ENCODE results near the gene WDR86. TPM values are rescaled to one million over a fixed set of nuclear protein-coding genes. Genes with fewer than 3 reads are reported as not detected.

WDR86 gene, protein sequence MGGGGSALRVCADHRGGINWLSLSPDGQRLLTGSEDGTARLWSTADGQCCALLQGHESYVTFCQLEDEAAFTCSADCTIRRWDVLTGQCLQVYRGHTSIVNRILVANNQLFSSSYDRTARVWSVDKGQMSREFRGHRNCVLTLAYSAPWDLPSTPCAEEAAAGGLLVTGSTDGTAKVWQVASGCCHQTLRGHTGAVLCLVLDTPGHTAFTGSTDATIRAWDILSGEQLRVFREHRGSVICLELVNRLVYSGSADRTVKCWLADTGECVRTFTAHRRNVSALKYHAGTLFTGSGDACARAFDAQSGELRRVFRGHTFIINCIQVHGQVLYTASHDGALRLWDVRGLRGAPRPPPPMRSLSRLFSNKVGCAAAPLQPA
- 10 to 100 TPM in 2 of 3 donors, 1 to 10 TPM in 1; 1.3 to 20.0 (median 13.6) TPM for polyA plus RNA-seq

DNA sequence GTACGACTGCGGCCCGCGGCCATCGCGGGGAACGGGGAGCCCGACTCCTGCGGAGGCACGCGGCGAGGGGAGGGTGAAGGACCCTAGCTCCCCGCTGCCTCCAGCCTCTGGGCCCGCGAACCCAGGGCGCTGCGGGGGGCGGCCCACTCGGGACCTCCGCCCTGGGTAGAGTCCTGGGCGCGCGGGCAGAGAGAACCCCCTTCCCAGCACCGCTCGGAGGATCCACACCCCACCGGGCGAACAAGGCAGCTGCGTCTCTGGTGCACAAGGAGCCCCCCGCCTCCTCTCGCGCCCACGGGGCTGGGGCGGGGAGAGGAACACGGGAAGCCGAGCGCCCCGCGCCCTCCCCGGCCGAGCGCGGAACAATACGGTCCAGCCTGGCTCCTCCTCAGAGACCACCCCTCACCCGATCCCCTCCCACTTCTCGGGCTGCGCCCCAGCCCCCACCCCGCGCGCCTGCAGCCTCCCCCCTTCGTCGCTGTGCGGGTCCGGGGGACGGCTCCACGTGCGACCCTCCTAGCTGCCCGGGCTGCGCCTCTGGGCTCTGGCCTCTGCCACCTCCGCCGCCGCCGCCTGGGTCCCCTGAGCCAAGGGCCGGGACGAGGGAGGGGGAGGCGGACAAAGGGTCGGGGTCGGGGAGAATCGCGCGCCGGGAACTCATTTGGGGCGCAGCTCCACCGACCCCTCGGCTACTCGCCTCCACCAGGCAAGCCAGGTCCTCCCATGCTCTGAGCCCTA lies at the start of gene WDR86:
TSS of gene WDR86 (minus strand) at position 372 of the 738 bp plus-strand sequence. CDS start 449 bp downstream, outside the sequence.
- no peak within 1 kb of the TSS for H3K27ac ChIP-seq (ENCODE audit: low read depth, low read length)
- WGBS, 3 donors = 1% methylated on average over 51 to 75 of the region's 75 CpGs

- 95 to 99% (median 97%) methylated on average over 6 of the region's 6 CpGs for WGBS, 3 donors
- H3K27ac ChIP-seq (ENCODE audit: low read depth, low read length) = no peak overlapping the region
These were observed 47.7 kb upstream of the WDR86 start for GRCh38 chr7:151457534-151457933.

DNA sequence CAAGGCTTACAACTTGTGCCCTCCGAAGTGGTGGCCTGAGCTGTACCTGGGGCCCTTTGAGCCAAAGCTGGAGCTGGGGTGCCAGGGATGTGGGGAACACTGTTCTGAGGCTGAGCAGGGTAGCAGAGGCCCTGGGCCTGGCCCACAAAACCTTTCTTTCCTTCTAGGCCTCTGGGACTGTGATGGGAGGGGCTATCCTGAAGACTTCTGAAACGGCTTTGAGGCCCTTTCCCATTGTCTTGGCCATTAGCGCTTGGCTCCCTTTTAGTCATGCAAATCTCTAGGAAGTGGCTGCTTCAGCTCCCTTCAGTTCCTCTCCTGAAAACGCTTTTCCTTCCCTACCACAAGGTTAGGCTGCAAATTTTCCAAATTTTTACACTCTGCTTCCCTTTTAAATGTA lies 46.9 kb upstream of the WDR86 start:
- WGBS, 3 donors = 68 to 89% (median 74%) methylated on average over 4 of the region's 4 CpGs
- no peak overlapping the region for H3K27ac ChIP-seq (ENCODE audit: low read depth, low read length)

DNA sequence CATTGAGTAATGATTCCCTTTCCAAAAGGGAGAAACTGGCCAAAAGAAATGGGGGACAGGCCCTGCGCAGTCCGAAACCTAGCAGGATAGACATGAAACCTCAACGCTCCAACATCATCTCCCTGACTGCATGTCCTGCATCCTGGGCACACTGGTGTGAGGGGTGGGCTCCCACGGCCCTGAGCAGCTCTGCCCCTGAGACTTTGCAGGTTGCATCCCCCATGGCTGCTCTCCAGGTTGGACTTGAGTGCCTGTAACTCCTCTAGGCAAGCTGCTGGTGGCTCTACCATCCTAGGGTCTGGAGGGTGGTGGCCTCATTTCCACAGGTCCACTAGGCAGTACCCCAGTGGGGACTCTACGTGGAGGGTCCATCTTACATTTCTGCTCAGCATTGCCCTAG lies 46.4 kb upstream of the WDR86 start:
- H3K27ac ChIP-seq (ENCODE audit: low read depth, low read length) = no peak overlapping the region
- 95 to 100% (median 98%) methylated on average over 5 of the region's 5 CpGs for WGBS, 3 donors

GRCh38 chr7:151455690-151456089 lies 45.9 kb upstream of the WDR86 start:
- 83 to 90% (median 87%) methylated on average over 4 of the region's 4 CpGs for WGBS, 3 donors
- no peak overlapping the region for H3K27ac ChIP-seq (ENCODE audit: low read depth, low read length)

GRCh38 chr7:151454932-151455530 lies 45.2 kb upstream of the WDR86 start:
- no peak overlapping the region for H3K27ac ChIP-seq (ENCODE audit: low read depth, low read length)
- 91 to 95% (median 94%) methylated on average over 15 of the region's 15 CpGs for WGBS, 3 donors

GRCh38 chr7:151454305-151454704 lies 44.5 kb upstream of the WDR86 start:
- H3K27ac ChIP-seq (ENCODE audit: low read depth, low read length) = no peak overlapping the region

DNA sequence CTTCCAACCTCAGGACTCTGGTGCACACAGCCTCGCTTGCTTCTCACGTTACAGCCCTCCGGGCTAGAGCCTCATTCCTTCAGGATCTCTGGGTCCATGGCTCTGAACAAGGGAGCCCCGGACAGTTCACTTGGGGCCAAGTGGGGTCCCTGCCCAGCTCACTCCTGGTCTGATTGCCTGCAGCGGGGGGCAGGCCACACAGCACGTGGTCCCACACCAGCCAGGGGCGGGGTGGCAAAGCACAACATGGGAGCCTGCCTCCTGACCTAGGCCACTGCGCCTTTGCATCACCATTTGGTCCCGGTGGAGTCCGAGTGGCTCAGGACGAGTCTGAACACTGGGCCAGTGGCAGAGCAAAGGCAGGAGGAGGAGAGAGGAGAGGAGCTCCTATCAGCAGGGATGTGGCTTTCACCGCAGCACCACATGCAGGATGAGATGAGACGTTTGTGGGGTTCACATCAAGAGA lies 43.5 kb upstream of the WDR86 start:
- WGBS, 3 donors = 81 to 86% (median 85%) methylated on average over 13 of the region's 13 CpGs
- H3K27ac ChIP-seq (ENCODE audit: low read depth, low read length) = no peak overlapping the region

More at GRCh38 chr7:151454305-151454704, 44.5 kb upstream of the WDR86 start:
- 91 to 93% (median 92%) methylated on average over 14 of the region's 14 CpGs for WGBS, 3 donors

- WGBS, 3 donors = 87 to 88% (median 88%) methylated on average over 13 to 15 of the region's 15 CpGs
- H3K27ac ChIP-seq (ENCODE audit: low read depth, low read length) = no peak overlapping the region
These were observed 43.0 kb upstream of the WDR86 start for GRCh38 chr7:151452680-151453325.

DNA sequence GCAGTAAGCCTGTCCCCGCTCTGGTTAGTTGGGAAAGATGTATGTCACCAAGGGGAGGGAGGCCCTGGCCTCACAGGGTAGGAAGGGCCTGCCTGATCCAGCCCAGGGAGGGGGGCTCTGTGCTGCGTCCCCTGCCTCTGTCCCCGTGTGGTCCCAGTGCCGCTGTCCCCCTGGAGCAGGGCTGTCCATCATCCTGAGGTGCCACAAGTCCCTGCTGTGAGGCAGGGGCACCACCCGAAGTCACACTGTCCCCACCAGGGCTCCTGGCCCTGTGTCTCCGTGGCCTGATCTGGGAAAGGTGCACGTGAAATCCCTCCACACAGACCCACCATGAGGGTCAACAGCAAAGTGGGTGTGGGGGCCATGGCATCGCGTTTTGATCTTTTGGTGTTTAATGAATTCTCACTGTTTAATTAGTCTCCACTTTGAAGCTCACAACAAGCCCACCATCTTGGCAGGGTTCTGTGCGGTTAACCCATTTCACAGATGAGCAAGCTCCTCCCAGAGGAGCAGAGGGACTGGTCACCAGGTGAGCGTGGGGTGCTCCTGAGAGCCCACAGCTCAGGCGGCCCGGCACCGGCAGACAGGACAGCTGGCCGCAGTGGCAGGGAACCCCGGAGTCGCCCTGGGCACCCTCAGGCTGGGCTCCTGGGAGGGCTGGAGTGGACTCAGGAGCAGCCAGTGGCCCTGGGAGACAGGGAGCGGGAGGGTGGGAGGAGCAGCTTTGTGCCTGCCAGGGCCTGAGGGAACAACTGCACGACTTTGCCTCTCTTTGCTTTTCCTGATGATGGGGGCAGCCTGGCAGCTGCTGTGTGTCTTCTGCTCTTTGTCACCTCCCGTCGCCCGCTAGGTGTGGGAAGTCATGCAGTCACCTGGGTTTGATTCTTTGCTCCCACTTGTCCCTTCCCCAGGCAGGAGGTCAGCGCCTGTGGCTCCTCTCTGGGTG lies 42.1 kb upstream of the WDR86 start:
- WGBS, 3 donors = 83 to 89% (median 88%) methylated on average over 23 of the region's 23 CpGs
- H3K27ac ChIP-seq (ENCODE audit: low read depth, low read length) = no peak overlapping the region

GRCh38 chr7:151451156-151451555 lies 41.3 kb upstream of the WDR86 start:
- WGBS, 3 donors = 85 to 88% (median 88%) methylated on average over 5 of the region's 5 CpGs
- H3K27ac ChIP-seq (ENCODE audit: low read depth, low read length) = no peak overlapping the region

DNA sequence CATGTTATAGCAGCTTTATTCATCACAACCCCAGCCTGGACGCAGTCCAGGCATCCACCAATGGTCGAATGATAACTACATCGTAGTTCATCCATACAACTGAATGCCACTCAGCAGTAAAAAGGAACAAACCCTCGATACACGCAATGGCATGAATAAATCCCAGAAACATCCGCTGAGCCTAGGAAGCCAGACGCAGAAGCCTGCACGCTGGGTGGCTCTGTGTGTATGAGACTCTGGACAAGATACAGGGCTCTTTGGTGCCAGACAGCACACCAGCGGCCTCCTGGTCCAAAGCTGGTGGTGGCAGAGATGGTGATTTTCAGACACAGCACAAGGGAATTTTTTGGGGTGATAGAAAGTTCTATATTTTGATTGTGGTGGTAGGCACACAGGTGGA lies 40.2 kb upstream of the WDR86 start:
- WGBS, 3 donors = 80 to 90% (median 90%) methylated on average over 9 of the region's 9 CpGs
- H3K27ac ChIP-seq (ENCODE audit: low read depth, low read length) = no peak overlapping the region

GRCh38 chr7:151448261-151449252 lies 38.7 kb upstream of the WDR86 start:
- H3K27ac ChIP-seq (ENCODE audit: low read depth, low read length) = no peak overlapping the region
- 3 to 6% (median 4%) methylated on average over 59 to 61 of the region's 61 CpGs for WGBS, 3 donors

- 54 to 63% (median 60%) methylated on average over 26 of the region's 26 CpGs for WGBS, 3 donors
- no peak overlapping the region for H3K27ac ChIP-seq (ENCODE audit: low read depth, low read length)
These were observed 38.0 kb upstream of the WDR86 start for GRCh38 chr7:151447901-151448260.

DNA sequence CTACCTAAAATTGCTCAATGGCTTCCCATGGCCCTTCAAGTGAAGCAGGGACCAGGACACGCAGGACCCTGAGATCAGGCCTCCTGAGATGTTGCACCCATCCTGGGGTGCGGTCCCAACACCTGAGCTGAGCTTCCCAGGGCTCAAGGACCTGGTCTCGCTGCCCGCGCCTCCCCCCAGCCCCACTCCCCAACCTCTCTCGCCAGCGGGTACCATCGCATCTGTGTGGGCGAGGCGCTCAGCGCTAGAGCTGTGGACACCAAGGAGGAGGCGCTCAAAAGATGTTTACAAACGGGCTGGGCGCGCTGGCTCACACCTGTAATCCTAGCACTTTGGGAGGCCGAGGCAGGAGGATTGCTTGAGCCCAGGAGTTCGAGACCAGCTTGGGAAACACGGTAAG lies 37.5 kb upstream of the WDR86 start:
- WGBS, 3 donors = 95 to 98% (median 98%) methylated on average over 18 of the region's 18 CpGs

GRCh38 chr7:151446412-151446811 lies 36.6 kb upstream of the WDR86 start:
- 87 to 95% (median 91%) methylated on average over 2 of the region's 2 CpGs for WGBS, 3 donors
- H3K27ac ChIP-seq (ENCODE audit: low read depth, low read length) = no peak overlapping the region

More for the DNA sequence above, 37.5 kb upstream of the WDR86 start:
- no peak overlapping the region for H3K27ac ChIP-seq (ENCODE audit: low read depth, low read length)
